ENCODE data around the gene IGSF1. TPM values are rescaled to one million over a fixed set of nuclear protein-coding genes. Genes with fewer than 3 reads are reported as not detected.

The IGSF1 gene
- total RNA-seq, 1 experiment from 2014 or later: 0.79 TPM

- DNase-seq (ENCODE audit: low read depth, low spot score) (no peak), ATAC-seq (no peak)
- Histone ChIP-seq H4K20me1 (ENCODE audit: insufficient read depth) (no peaks in the 10 kb centered on the region), H3K27ac (ENCODE audit: low read depth, low read length) (no peak overlapping the region), H3K4me2 (ENCODE audit: low read length) (no peak overlapping the region), H3K9me2 (ENCODE audit: insufficient read depth) (no peaks in the 10 kb centered on the region), H3K9me3 (ENCODE audit: control insufficient read depth in 1 of 2, insufficient read depth in 1 of 2, low read depth in 1 of 2, low read length in 2 of 2) (no peaks in the 10 kb centered on the region), H2AFZ (ENCODE audit: low read depth, low read length, poor library complexity, severe bottlenecking) (no peak overlapping the region), H3K4me3 (replicated peaks in 1 of 2; ENCODE audit: low read depth in 1 of 2, low read length in 2 of 2) (no peak overlapping the region), H3K4me1 (ENCODE audit: control insufficient read depth in 1 of 2, insufficient read depth in 2 of 2, low read length in 2 of 2) (no peaks in the 10 kb centered on the region), H3K36me3 (ENCODE audit: control insufficient read depth in 1 of 2, insufficient read depth in 2 of 2, low read length in 2 of 2) (no peaks in the 10 kb centered on the region), H3K79me2 (ENCODE audit: insufficient read depth, low read length) (no peaks in the 10 kb centered on the region), H3K9ac (ENCODE audit: low read length) (no peak overlapping the region), H3K27me3 (ENCODE audit: insufficient read depth, low read length) (no peaks in the 10 kb centered on the region)
- no TSS peak for BruUV-seq (replicated peaks)
- intact Hi-C loops (cut with micrococcal nuclease): no loop called here
- TF ChIP-seq POLR2AphosphoS5 (IDR thresholded peaks at IDR 0.05; ENCODE audit: low read depth, low read length): no peak
- TF ChIP-seq EGR1 (IDR thresholded peaks at IDR 0.05; ENCODE audit: low read depth): no peak
- TF ChIP-seq EZH2phosphoT487 (IDR thresholded peaks at IDR 0.05; ENCODE audit: borderline replicate concordance): no peak
- no peak for TF ChIP-seq CTCF (IDR thresholded peaks at IDR 0.05 in 2 of 3, conservative IDR thresholded peaks at IDR 0.05 in 1 of 3; ENCODE audit: borderline replicate concordance in 1 of 3, insufficient read depth in 1 of 3, low read depth in 2 of 3, low read length in 2 of 3)
- no peak for TF ChIP-seq EZH2 (IDR thresholded peaks at IDR 0.05)
- no peak for TF ChIP-seq ELF1 (IDR thresholded peaks at IDR 0.05; ENCODE audit: borderline replicate concordance, low read depth)
- no peak for TF ChIP-seq SIN3A (IDR thresholded peaks at IDR 0.05; ENCODE audit: low read depth)
- no peak for TF ChIP-seq MAX (IDR thresholded peaks at IDR 0.05)
- no peak for TF ChIP-seq ZBTB33 (IDR thresholded peaks at IDR 0.05; ENCODE audit: extremely low read depth, insufficient replicate concordance, low read length)
- TF ChIP-seq FOSL1 (IDR thresholded peaks at IDR 0.05; ENCODE audit: low read depth): no peak
- no peak for TF ChIP-seq ZNF274 (IDR thresholded peaks at IDR 0.05; ENCODE audit: low read depth, low read length)
- no peak for TF ChIP-seq CEBPB (IDR thresholded peaks at IDR 0.05; ENCODE audit: low read depth)
- TF ChIP-seq ATF3 (IDR thresholded peaks at IDR 0.05): no peak
- ChIA-PET CTCF (no interaction called here), POLR2A (no interaction called here), RAD21 (ENCODE audit: low non-redundant PET in 1 of 2, low total read pairs in 2 of 2, uncharacterized antibody in 2 of 2, unreplicated experiment in 2 of 2) (no interaction called here)
These were observed 28.2 kb upstream of the IGSF1 start for GRCh38 chrX:131317326-131317725.
